ENCODE results near the gene SMYD3. TPM values are rescaled to one million over a fixed set of nuclear protein-coding genes. Genes with fewer than 3 reads are reported as not detected.

Gene SMYD3
- total and polyA plus RNA-seq, 2 of the 4 experiments (the other 2 are of a cell fraction) = 26.5 to 37.6 TPM

DNA sequence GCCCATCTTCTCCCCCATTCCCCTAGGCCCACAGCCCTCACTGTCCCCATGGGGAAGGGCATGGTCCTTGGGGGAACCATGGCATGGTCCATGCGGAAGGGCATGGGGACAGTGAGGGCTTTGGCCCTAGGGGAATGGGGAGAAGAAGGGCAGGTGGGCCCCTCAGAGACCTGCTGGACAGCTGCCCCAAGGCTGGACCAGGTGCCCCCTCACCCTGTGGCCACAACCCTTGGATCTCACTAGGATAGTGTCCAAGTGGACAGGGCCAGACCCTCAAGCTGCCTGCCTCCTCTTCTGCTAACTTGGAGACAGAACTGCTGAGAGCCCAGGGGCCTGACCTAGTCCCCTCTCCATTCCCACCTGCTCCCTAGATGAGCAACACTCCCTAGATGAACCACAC lies 12.4 kb upstream of the SMYD3 start:
- H3K14ac ChIP-seq (replicated peaks; ENCODE audit: low read depth, low read length) = no peak overlapping the region
- no peaks in the 10 kb centered on the region for H3K36me3 ChIP-seq (ENCODE audit: control insufficient read depth, insufficient read depth, low read length)
- intact Hi-C loops (cut with micrococcal nuclease) (no loop called here), dilution Hi-C loops (cut with HindIII; ENCODE audit: low sequenced_read_pairs, unreplicated experiment) (no loop called here), in situ Hi-C loops (cut with MboI; ENCODE audit: low sequenced_read_pairs) (no loop called here)
- CTCF ChIA-PET = no interaction called here
- no peak overlapping the region for H4K91ac ChIP-seq (ENCODE audit: insufficient read depth, low read depth, low read length)
- POLR2A ChIA-PET (ENCODE audit: unreplicated experiment) = no interaction called here
- peaks cover 30% of the 10 kb centered on the region for H3K9me3 ChIP-seq (ENCODE audit: control insufficient read depth, insufficient read depth, low read length)
- DNase-seq = no peak
- H3K79me1 ChIP-seq (ENCODE audit: low read depth in 1 of 2, low read length in 2 of 2) = no peaks in the 10 kb centered on the region
- H3K23ac ChIP-seq (ENCODE audit: low read depth, low read length) = no peak overlapping the region
- H3K27me3 ChIP-seq (ENCODE audit: control insufficient read depth, insufficient read depth, low read length) = peaks cover 5% of the 10 kb centered on the region; the same call in 1 of the 2 replicates
- no peak overlapping the region for H3K4me3 ChIP-seq (ENCODE audit: insufficient read depth, low read depth, low read length)
- no peak overlapping the region for H2AFZ ChIP-seq (replicated peaks; ENCODE audit: low read length, poor library complexity)
- H2BK15ac ChIP-seq (ENCODE audit: low read depth, low read length) = no peak overlapping the region
- H2AK9ac ChIP-seq (replicated peaks; ENCODE audit: low read depth, low read length, poor library complexity) = no peak overlapping the region
- H3K27ac ChIP-seq (ENCODE audit: insufficient read depth, low read length) = no peak overlapping the region
- no peak overlapping the region for H4K5ac ChIP-seq (ENCODE audit: low read depth, low read length)
- no peaks in the 10 kb centered on the region for H3K4me1 ChIP-seq (ENCODE audit: control insufficient read depth, insufficient read depth, low read length)
- H3K18ac ChIP-seq (ENCODE audit: low read depth, low read length) = no peak overlapping the region
- no peak overlapping the region for H3K56ac ChIP-seq (ENCODE audit: extremely low read depth, insufficient read depth, low read length)
- H3K4ac ChIP-seq (ENCODE audit: low read depth, low read length) = no peak overlapping the region
- TF ChIP-seq BHLHE40 (IDR thresholded peaks at IDR 0.05; ENCODE audit: low read depth, low read length) (no peak), MXI1 (IDR thresholded peaks at IDR 0.05; ENCODE audit: borderline replicate concordance, low read depth, low read length) (no peak), POLR2A (IDR thresholded peaks at IDR 0.05; ENCODE audit: low read depth, low read length) (no peak), RFX5 (IDR thresholded peaks at IDR 0.05; ENCODE audit: low read depth, low read length) (no peak), MAFK (IDR thresholded peaks at IDR 0.05; ENCODE audit: low read depth, low read length) (no peak), SMC3 (IDR thresholded peaks at IDR 0.05; ENCODE audit: low read depth, low read length) (no peak), CHD1 (IDR thresholded peaks at IDR 0.05; ENCODE audit: low read depth, low read length) (no peak), NFE2L2 (IDR thresholded peaks at IDR 0.05; ENCODE audit: low read depth, low read length) (no peak), MAZ (IDR thresholded peaks at IDR 0.05; ENCODE audit: borderline replicate concordance, low read depth, low read length) (no peak), RAD21 (IDR thresholded peaks at IDR 0.05; ENCODE audit: low read length) (no peak), RCOR1 (IDR thresholded peaks at IDR 0.05; ENCODE audit: insufficient replicate concordance, low read length) (no peak), FOS (IDR thresholded peaks at IDR 0.05; ENCODE audit: low read depth, low read length) (no peak)
- TF ChIP-seq, protein P1, sequence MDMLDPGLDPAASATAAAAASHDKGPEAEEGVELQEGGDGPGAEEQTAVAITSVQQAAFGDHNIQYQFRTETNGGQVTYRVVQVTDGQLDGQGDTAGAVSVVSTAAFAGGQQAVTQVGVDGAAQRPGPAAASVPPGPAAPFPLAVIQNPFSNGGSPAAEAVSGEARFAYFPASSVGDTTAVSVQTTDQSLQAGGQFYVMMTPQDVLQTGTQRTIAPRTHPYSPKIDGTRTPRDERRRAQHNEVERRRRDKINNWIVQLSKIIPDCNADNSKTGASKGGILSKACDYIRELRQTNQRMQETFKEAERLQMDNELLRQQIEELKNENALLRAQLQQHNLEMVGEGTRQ (IDR thresholded peaks at IDR 0.05; ENCODE audit: low read depth, low read length) = no peak
- TF ChIP-seq, protein P2, sequence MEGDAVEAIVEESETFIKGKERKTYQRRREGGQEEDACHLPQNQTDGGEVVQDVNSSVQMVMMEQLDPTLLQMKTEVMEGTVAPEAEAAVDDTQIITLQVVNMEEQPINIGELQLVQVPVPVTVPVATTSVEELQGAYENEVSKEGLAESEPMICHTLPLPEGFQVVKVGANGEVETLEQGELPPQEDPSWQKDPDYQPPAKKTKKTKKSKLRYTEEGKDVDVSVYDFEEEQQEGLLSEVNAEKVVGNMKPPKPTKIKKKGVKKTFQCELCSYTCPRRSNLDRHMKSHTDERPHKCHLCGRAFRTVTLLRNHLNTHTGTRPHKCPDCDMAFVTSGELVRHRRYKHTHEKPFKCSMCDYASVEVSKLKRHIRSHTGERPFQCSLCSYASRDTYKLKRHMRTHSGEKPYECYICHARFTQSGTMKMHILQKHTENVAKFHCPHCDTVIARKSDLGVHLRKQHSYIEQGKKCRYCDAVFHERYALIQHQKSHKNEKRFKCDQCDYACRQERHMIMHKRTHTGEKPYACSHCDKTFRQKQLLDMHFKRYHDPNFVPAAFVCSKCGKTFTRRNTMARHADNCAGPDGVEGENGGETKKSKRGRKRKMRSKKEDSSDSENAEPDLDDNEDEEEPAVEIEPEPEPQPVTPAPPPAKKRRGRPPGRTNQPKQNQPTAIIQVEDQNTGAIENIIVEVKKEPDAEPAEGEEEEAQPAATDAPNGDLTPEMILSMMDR (conservative IDR thresholded peaks at IDR 0.05; ENCODE audit: low read depth, low read length) = no peak
- TF ChIP-seq, protein P3, sequence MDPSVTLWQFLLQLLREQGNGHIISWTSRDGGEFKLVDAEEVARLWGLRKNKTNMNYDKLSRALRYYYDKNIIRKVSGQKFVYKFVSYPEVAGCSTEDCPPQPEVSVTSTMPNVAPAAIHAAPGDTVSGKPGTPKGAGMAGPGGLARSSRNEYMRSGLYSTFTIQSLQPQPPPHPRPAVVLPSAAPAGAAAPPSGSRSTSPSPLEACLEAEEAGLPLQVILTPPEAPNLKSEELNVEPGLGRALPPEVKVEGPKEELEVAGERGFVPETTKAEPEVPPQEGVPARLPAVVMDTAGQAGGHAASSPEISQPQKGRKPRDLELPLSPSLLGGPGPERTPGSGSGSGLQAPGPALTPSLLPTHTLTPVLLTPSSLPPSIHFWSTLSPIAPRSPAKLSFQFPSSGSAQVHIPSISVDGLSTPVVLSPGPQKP (IDR thresholded peaks at IDR 0.05; ENCODE audit: borderline replicate concordance, low read depth, low read length) = no peak
- H4K20me1 ChIP-seq (ENCODE audit: insufficient read depth, low read length) = no peaks in the 10 kb centered on the region
- H2BK5ac ChIP-seq (ENCODE audit: low read depth, low read length, poor library complexity, severe bottlenecking) = no peak overlapping the region
- no peak overlapping the region for H4K8ac ChIP-seq (ENCODE audit: low read depth in 2 of 2, low read length in 2 of 2)
- H2AK5ac ChIP-seq (ENCODE audit: low read depth, low read length) = no peak overlapping the region
- no peak overlapping the region for H2BK20ac ChIP-seq (ENCODE audit: low read depth, low read length)
- no peak overlapping the region for H3K4me2 ChIP-seq (ENCODE audit: low read depth, low read length)
- H2BK120ac ChIP-seq (ENCODE audit: low read depth, low read length) = no peak overlapping the region
- H3K9ac ChIP-seq (ENCODE audit: low read depth, low read length) = no peak overlapping the region
- BruUV-seq (replicated peaks) = no TSS peak
- WGBS, 2 experiments (ENCODE audit: extremely low coverage in 2 of 2, insufficient read length in 1 of 2) = no CpG with 5 or more reads among the region's 1 CpG
- no peaks in the 10 kb centered on the region for H3K9me1 ChIP-seq (ENCODE audit: insufficient read depth, low read length)
- ATAC-seq (ENCODE audit: low read depth) = no peak
